Right kidney (tissue), 1 donor: ENCODE measurements around the gene C18orf63.
A peak's percentile ranks its signal among the peaks of the same experiment; 100 is the strongest.

Experiments used
- DNase-seq: peaks from one replicate; pipeline ENCODE4 v3.0.0-alpha.2; 2016

The C18orf63 gene

GRCh38 chr18:74328206-74328605 lies 12.6 kb downstream of the C18orf63 start:
- DNase-seq: no peak

DNA sequence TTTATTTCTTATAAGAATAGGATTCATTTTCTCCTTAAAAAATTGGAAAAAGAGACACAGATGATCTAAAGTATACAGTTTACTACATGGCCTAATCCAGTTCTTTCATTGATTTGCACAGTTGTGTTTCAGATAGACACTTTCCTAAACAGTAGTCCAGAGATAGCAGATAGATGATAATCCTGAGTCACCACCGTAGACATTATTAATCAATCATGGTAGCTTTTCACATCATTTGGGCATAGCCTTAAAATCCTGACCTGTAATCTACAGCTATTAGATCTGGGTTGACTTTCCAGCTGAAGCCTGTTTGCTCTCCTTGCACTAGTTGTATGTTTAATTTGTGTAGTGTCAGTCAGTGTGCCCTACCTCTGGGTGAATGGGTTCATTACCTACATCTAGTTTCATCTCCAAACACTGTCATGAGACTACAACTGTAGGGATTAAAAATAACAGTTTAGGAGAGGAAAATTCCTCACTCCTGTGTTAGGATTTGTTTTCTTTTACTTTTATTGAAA lies 14.1 kb downstream of the C18orf63 start:
- no peak for DNase-seq

DNA sequence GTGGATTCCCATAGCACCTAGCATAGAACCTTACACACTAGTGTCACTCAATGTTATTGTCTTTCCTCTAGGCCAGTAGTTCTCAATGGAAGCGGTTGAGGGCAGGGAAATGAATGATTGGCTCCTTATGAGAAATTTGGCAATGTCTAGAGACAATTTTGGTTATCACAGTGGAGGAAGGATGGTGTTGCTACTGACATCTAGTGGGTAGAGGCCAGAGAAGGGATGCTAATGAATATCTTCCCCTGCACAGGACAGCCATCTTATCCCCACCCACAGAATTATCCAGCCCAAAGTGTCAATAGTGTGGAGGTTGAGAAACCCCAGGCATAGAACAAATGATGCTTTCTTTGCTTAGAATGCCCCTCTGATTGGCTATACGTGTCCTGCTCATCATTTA lies 15.8 kb downstream of the C18orf63 start:
- DNase-seq: no peak

- no peak for DNase-seq
These were observed 17.5 kb downstream of the C18orf63 start for GRCh38 chr18:74333091-74333490.

DNA sequence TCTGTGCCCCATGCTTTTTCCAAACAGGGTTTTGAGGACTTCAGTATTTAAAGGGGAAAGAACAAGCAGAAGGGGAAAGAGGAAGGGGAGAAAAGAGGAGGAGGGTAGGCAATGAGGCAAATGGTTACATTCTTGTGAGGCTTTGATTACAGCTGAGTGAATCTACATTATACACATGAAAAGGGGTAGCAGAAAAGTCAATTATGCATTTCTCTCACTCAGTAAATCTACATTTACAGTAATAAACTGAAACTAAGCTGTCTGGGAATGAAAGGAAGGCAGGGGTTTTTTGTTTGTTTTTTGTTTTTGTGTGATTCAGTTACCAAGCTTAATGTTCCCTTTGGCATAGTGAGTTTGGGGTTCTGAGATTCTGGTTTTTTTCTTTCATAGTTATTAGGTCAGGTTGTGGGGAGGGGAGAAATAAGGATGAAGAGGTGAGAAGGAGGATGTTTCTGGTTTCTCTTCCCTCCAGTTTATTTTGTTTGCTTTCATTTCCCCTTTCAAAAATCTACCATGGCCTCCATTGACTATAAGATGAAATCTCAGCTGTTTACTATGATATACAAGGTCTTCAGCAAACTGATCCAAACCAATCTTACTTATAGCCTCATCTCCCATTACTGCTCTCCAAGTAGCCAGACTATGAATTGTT lies 18.7 kb downstream of the C18orf63 start:
- DNase-seq: no peak

GRCh38 chr18:74336656-74337055 lies 21.0 kb downstream of the C18orf63 start:
- no peak for DNase-seq

- DNase-seq: no peak
These were observed 21.7 kb downstream of the C18orf63 start for GRCh38 chr18:74337155-74337911.

DNA sequence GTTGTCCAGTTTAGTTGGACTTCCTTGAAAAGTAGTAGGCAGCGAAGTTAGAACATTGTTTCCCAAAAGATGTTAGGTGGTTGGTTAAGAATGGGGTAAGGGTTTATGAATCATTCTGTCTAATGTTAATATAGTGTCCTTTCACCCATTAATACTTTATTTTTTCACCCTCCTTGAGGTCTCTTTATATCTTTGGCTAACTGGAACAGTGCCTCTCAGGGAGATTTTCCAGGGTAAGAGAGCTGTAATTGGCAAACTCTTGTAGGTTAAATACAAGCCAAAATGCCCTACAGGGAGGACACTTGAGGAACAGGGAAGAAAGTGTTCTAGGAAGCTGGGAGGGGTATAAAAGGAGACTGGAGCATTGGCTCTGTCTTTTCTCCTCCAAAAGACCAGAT lies 22.3 kb downstream of the C18orf63 start:
- DNase-seq: no peak

DNA sequence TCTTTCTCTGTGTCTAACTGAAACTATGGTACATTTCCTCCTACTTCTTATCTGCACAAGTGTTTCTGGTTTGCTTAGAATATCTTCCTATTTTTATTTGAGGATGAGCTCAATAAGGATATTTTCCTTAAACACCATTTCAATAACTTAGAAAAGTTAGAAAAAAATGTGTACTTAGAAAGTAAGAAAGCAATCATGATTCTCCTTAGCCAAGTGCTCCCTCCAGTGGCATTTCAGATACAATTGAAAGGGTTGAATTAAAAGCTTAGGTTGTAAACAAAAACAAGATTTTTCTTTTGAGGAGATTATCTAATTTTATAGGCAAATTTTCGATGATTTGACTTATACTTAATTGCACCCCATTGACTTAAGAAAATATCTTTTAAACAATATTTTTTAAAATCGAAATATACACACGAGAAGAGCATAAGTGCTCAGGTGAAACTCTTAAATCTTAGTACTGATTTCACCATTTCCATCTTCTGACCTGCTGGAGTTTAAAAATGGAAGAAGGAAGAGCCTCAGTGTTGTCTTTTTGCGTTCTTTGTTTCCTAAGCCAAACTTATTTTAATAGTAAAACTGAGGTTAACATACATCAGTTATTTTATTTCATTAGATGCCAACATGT lies 26.9 kb downstream of the C18orf63 start:
- peak; percentile 16 for DNase-seq

DNA sequence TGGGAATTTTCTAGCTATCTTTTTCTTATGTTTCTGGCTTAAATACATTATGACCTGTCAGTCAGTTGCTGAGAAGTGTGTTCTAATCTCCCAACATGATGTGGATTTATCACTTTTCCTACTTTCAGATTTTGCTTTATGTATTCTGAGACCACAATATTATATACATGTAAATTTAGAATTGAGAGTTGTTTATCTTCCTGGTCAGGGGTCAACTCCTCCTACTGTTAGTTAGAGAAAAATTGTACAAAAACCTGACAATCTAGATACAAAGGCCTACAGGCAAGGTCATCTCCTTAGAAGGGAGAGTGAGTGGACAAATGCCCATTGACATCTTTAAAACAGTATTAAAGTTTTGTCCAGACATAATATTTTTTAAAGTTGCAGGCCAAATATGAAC lies 30.6 kb downstream of the C18orf63 start:
- no peak for DNase-seq

GRCh38 chr18:74348581-74348980 lies 32.9 kb downstream of the C18orf63 start:
- no peak for DNase-seq

GRCh38 chr18:74351354-74351753 lies 35.7 kb downstream of the C18orf63 start:
- DNase-seq: no peak

DNA sequence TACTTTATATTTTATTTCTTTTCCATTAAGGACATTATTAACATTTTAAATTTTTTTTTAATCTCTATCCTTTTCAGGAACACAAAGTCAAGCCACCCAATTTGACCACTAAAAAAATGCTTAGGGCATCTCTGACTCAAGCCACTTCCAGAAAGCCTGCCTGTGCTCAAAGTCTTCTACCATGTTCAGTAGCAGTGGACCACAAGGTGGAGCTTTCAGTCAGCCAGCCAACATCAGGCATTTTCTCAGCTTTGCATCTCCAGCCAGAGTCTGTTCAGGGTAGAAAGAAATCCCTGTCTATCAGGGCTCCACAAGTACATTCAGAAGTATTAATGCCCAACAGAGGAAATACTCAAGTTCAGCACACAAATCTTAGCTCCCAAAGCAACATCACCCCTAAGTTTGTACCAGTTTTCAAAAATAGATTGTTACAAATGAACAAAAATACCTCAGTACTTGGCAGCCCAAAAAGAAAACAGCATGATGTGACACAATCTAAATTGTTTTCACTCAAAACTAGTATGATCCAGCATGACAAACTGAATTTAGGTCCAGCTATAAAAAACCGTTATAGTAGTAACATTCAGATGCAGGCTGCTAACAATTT lies 37.6 kb downstream of the C18orf63 start:
- DNase-seq: peak; percentile 16

DNA sequence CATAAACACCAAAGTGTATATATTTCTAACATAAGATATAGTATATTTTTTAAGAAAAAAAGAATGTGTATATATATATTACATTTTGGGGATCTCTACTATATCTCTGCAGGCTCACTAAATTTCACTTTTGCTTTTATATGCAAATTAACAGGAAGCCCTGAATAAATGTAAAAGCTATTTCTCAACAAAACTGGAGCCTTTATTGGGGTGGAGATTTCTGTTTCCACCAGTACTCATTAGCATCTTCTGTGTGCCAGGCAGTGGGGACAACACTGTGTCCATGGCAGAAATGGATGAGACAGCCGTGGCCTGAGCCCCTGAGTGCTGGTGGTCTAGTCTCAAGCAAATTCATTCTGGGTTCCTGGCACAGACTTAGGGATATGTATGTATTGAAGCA lies 41.3 kb downstream of the C18orf63 start:
- DNase-seq: no peak

DNA sequence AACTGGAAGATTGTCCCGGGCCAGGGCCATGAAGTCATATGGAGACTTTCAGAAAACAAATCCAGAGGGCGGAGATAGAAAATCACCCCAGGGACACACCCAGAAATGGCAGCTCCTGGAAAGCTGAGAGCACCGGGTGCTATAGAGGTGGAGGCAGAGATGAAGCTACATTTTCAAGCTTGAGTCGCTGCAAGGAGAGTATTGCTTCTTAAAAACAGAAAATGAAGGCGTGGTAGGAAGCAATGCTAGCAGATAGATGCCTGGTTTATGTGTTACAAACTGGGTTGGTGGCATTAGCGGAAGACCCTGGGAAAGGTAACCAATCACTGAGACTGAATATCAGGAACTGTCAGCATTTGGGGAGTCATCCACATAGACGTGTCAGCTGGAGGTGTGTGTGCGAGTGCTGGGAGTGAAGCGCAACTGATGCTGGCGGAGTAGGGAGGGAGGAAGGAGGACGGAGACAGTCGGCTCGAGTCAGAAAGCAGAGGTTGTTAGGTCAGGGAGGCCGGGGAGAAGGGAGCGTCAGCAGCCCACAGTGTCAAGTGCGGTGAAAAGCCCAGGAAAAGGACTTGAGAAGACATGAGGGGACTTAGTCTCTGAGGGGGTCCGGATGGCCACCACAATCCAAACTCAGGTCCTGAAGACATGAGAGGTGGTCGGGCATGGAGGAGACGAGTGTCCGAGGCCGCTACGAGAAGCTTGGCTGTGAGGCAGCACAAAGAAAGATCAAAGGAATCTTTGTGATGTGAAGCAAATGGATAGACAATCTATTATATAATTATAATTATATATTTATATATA lies 45.4 kb downstream of the C18orf63 start:
- DNase-seq: no peak

DNA sequence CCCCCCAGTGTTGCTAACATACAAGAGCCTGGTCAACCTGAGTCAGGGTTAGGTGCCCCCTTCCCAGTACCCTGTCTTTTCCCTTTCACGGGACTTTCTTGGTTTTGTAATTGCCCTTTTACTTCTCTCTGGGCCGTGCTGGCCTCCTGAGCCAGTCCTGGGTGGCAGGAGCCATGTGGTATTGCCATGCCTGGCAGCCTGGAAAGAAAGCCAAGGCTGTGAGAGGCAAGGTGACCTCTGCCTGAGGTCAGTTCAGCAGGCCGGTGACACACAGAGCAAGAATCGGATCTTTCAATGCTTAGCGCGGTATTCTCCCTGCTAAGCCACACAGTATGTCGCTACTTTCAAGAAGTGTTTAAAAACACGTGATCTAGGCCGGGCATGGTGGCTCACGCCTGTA lies 52.3 kb downstream of the C18orf63 start:
- no peak for DNase-seq

DNA sequence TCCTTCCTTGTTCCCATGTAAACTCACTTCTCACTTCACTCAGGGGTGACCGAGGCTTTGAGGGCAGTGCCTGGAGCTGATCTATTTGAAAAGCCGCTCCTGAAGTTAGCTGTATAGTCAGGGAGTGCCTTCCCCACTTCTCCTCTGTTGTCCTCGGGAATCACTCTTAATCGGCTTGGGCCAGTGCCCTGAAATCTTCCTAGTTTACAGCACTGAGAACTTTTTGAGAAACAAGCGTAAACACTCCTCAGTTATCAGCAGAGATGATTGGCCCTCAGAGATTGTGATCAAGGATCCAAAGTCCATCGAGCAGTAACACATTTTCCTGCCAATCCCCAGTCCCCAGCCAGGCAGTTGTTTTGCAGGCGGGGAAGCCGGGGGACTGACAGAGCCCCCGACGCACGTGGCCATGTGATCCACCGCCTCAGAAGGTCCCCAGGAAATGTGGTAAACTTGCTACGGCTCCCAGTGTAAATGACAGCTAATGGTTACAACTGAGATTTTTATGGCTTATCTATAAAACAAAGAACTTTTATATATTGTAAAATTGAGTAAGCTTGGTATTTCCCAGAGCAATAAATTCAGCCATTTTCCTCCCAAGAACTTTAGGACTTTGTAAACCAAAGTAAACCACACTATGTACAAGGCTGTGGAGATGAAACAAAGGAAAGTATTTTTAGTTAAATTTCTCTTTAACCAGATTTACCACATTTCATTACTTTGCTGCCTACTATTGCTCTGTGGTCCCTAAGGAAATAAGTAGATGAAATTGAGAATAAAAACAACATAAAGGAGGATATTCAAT lies 53.5 kb downstream of the C18orf63 start:
- DNase-seq: peak; percentile 21

GRCh38 chr18:74370115-74370514 lies 54.5 kb downstream of the C18orf63 start:
- DNase-seq: no peak

- no peak for DNase-seq
These were observed 57.8 kb downstream of the C18orf63 start for GRCh38 chr18:74373428-74373827.

DNA sequence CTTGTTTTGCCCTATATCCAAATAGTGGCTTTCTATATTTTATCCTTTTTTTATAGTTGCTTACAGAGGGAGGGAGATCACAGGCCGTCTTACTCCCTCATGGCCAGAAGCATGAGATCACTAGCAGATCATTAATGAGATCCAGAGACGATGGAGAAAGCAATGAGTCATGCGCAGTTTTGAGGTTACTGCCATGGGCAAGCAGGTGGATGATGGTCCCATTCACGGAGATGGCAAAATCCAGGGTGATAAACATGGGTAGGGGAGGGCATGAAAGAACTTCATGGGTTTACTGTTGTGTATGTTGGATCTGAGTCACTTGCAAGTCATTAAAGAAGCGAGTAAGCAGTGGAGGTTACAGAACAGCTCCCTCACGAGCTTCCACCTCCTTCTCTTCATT lies 60.4 kb downstream of the C18orf63 start:
- no peak for DNase-seq

DNA sequence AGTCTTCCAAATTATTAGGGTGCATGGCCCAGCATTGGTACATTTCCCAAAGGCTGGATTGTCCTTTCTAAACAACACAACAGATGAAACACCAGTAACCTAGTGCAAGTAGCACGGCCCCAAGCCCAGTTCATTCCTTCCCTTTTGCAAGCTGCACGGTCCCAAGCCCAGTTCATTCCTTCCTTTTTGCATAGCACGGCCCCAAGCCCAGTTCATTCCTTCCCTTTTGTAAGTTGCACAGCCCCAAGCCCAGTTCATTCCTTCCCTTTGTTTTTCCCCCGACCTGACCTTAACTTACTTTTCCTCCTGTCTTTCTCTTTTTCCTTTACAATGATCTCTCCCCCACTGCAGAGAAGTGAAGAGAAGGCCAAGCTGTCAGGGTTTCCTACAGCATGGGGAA lies 60.9 kb downstream of the C18orf63 start:
- no peak for DNase-seq
